ENCODE measurements around the gene ZNF467. TPM values are rescaled to one million over a fixed set of nuclear protein-coding genes. Genes with fewer than 3 reads are reported as not detected.

ZNF467 gene
- polyA plus RNA-seq, 2 donors = 2.6 to 2.9 TPM

- H3K4me3 ChIP-seq (ENCODE audit: low read depth in 1 of 2, low read length in 2 of 2) = no peak overlapping the region
- 58 to 68% methylated on average over 2 of the region's 2 CpGs for WGBS, 2 donors
These were observed 35.8 kb upstream of the ZNF467 start for GRCh38 chr7:149809215-149809614.

GRCh38 chr7:149808311-149808710 is 34.9 kb upstream of the ZNF467 start:
- Histone ChIP-seq H3K36me3 (ENCODE audit: control insufficient read depth in 2 of 2, insufficient read depth in 2 of 2, low read length in 1 of 2) (no peaks in the 10 kb centered on the region), H3K27me3 (ENCODE audit: control insufficient read depth in 1 of 2, insufficient read depth in 2 of 2, low read length in 2 of 2) (no peaks in the 10 kb centered on the region), H3K27ac (ENCODE audit: low read depth in 2 of 2, low read length in 1 of 2) (no peak overlapping the region), H3K9me3 (ENCODE audit: control insufficient read depth in 2 of 2, insufficient read depth in 1 of 2, low read depth in 1 of 2, low read length in 1 of 2) (no peaks in the 10 kb centered on the region), H3K4me3 (ENCODE audit: low read depth in 1 of 2, low read length in 2 of 2) (no peak overlapping the region), H3K4me1 (ENCODE audit: control insufficient read depth in 2 of 2, insufficient read depth in 2 of 2, low read length in 1 of 2) (no peaks in the 10 kb centered on the region)
- WGBS, 2 donors = 91 to 92% methylated on average over 7 to 10 of the region's 10 CpGs

More at GRCh38 chr7:149809215-149809614, 35.8 kb upstream of the ZNF467 start:
- Histone ChIP-seq H3K36me3 (ENCODE audit: control insufficient read depth in 2 of 2, insufficient read depth in 2 of 2, low read length in 1 of 2) (no peaks in the 10 kb centered on the region), H3K27ac (ENCODE audit: low read depth in 2 of 2, low read length in 1 of 2) (no peak overlapping the region), H3K27me3 (ENCODE audit: control insufficient read depth in 1 of 2, insufficient read depth in 2 of 2, low read length in 2 of 2) (no peaks in the 10 kb centered on the region), H3K4me1 (ENCODE audit: control insufficient read depth in 2 of 2, insufficient read depth in 2 of 2, low read length in 1 of 2) (no peaks in the 10 kb centered on the region), H3K9me3 (ENCODE audit: control insufficient read depth in 2 of 2, insufficient read depth in 1 of 2, low read depth in 1 of 2, low read length in 1 of 2) (no peaks in the 10 kb centered on the region)

- Histone ChIP-seq H3K27me3 (ENCODE audit: control insufficient read depth in 1 of 2, insufficient read depth in 2 of 2, low read length in 2 of 2) (no peaks in the 10 kb centered on the region), H3K4me3 (ENCODE audit: low read depth in 1 of 2, low read length in 2 of 2) (no peak overlapping the region), H3K4me1 (ENCODE audit: control insufficient read depth in 2 of 2, insufficient read depth in 2 of 2, low read length in 1 of 2) (no peaks in the 10 kb centered on the region), H3K27ac (ENCODE audit: low read depth in 2 of 2, low read length in 1 of 2) (no peak overlapping the region), H3K9me3 (ENCODE audit: control insufficient read depth in 2 of 2, insufficient read depth in 1 of 2, low read depth in 1 of 2, low read length in 1 of 2) (no peaks in the 10 kb centered on the region), H3K36me3 (ENCODE audit: control insufficient read depth in 2 of 2, insufficient read depth in 2 of 2, low read length in 1 of 2) (no peaks in the 10 kb centered on the region)
- 73 to 77% methylated on average over 16 of the region's 16 CpGs for WGBS, 2 donors
These were observed 33.3 kb upstream of the ZNF467 start for GRCh38 chr7:149806726-149807125.

- H3K4me1 ChIP-seq (ENCODE audit: control insufficient read depth in 2 of 2, insufficient read depth in 2 of 2, low read length in 1 of 2) = no peaks in the 10 kb centered on the region
- H3K4me3 ChIP-seq (ENCODE audit: low read depth in 1 of 2, low read length in 2 of 2) = no peak overlapping the region
- no peak overlapping the region for H3K27ac ChIP-seq (ENCODE audit: low read depth in 2 of 2, low read length in 1 of 2)
- H3K9me3 ChIP-seq (ENCODE audit: control insufficient read depth in 2 of 2, insufficient read depth in 1 of 2, low read depth in 1 of 2, low read length in 1 of 2) = no peaks in the 10 kb centered on the region
- no peaks in the 10 kb centered on the region for H3K27me3 ChIP-seq (ENCODE audit: control insufficient read depth in 1 of 2, insufficient read depth in 2 of 2, low read length in 2 of 2)
- 72 to 81% methylated on average over 8 to 9 of the region's 9 CpGs for WGBS, 2 donors
- no peaks in the 10 kb centered on the region for H3K36me3 ChIP-seq (ENCODE audit: control insufficient read depth in 2 of 2, insufficient read depth in 2 of 2, low read length in 1 of 2)
These were observed 30.7 kb upstream of the ZNF467 start for GRCh38 chr7:149804106-149804505.

- Histone ChIP-seq H3K4me3 (ENCODE audit: low read depth in 1 of 2, low read length in 2 of 2) (no peak overlapping the region), H3K9me3 (ENCODE audit: control insufficient read depth in 2 of 2, insufficient read depth in 1 of 2, low read depth in 1 of 2, low read length in 1 of 2) (no peaks in the 10 kb centered on the region), H3K4me1 (ENCODE audit: control insufficient read depth in 2 of 2, insufficient read depth in 2 of 2, low read length in 1 of 2) (no peaks in the 10 kb centered on the region), H3K36me3 (ENCODE audit: control insufficient read depth in 2 of 2, insufficient read depth in 2 of 2, low read length in 1 of 2) (no peaks in the 10 kb centered on the region), H3K27ac (ENCODE audit: low read depth in 2 of 2, low read length in 1 of 2) (no peak overlapping the region), H3K27me3 (ENCODE audit: control insufficient read depth in 1 of 2, insufficient read depth in 2 of 2, low read length in 2 of 2) (no peaks in the 10 kb centered on the region)
- 75 to 83% methylated on average over 15 to 17 of the region's 17 CpGs for WGBS, 2 donors
These were observed 30.2 kb upstream of the ZNF467 start for GRCh38 chr7:149803551-149804074.

GRCh38 chr7:149802966-149803365 is 29.6 kb upstream of the ZNF467 start:
- Histone ChIP-seq H3K9me3 (ENCODE audit: control insufficient read depth in 2 of 2, insufficient read depth in 1 of 2, low read depth in 1 of 2, low read length in 1 of 2) (no peaks in the 10 kb centered on the region), H3K27me3 (ENCODE audit: control insufficient read depth in 1 of 2, insufficient read depth in 2 of 2, low read length in 2 of 2) (no peaks in the 10 kb centered on the region), H3K4me1 (ENCODE audit: control insufficient read depth in 2 of 2, insufficient read depth in 2 of 2, low read length in 1 of 2) (no peaks in the 10 kb centered on the region), H3K4me3 (ENCODE audit: low read depth in 1 of 2, low read length in 2 of 2) (no peak overlapping the region), H3K27ac (ENCODE audit: low read depth in 2 of 2, low read length in 1 of 2) (no peak overlapping the region), H3K36me3 (ENCODE audit: control insufficient read depth in 2 of 2, insufficient read depth in 2 of 2, low read length in 1 of 2) (no peaks in the 10 kb centered on the region)
- WGBS, 2 donors = 89 to 93% methylated on average over 12 of the region's 12 CpGs

GRCh38 chr7:149801816-149802215 is 28.4 kb upstream of the ZNF467 start:
- no peak overlapping the region for H3K4me3 ChIP-seq (ENCODE audit: low read depth in 1 of 2, low read length in 2 of 2)
- no peaks in the 10 kb centered on the region for H3K36me3 ChIP-seq (ENCODE audit: control insufficient read depth in 2 of 2, insufficient read depth in 2 of 2, low read length in 1 of 2)
- WGBS, 2 donors = 79 to 96% methylated on average over 13 to 16 of the region's 16 CpGs
- no peaks in the 10 kb centered on the region for H3K9me3 ChIP-seq (ENCODE audit: control insufficient read depth in 2 of 2, insufficient read depth in 1 of 2, low read depth in 1 of 2, low read length in 1 of 2)
- H3K27ac ChIP-seq (ENCODE audit: low read depth in 2 of 2, low read length in 1 of 2) = no peak overlapping the region
- no peaks in the 10 kb centered on the region for H3K4me1 ChIP-seq (ENCODE audit: control insufficient read depth in 2 of 2, insufficient read depth in 2 of 2, low read length in 1 of 2)
- H3K27me3 ChIP-seq (ENCODE audit: control insufficient read depth in 1 of 2, insufficient read depth in 2 of 2, low read length in 2 of 2) = no peaks in the 10 kb centered on the region

GRCh38 chr7:149801002-149801566 is 27.7 kb upstream of the ZNF467 start:
- 95 to 98% methylated on average over 2 of the region's 2 CpGs for WGBS, 2 donors
- Histone ChIP-seq H3K36me3 (ENCODE audit: control insufficient read depth in 2 of 2, insufficient read depth in 2 of 2, low read length in 1 of 2) (no peaks in the 10 kb centered on the region), H3K9me3 (ENCODE audit: control insufficient read depth in 2 of 2, insufficient read depth in 1 of 2, low read depth in 1 of 2, low read length in 1 of 2) (no peaks in the 10 kb centered on the region), H3K27me3 (ENCODE audit: control insufficient read depth in 1 of 2, insufficient read depth in 2 of 2, low read length in 2 of 2) (no peaks in the 10 kb centered on the region), H3K4me3 (ENCODE audit: low read depth in 1 of 2, low read length in 2 of 2) (no peak overlapping the region), H3K4me1 (ENCODE audit: control insufficient read depth in 2 of 2, insufficient read depth in 2 of 2, low read length in 1 of 2) (no peaks in the 10 kb centered on the region), H3K27ac (ENCODE audit: low read depth in 2 of 2, low read length in 1 of 2) (no peak overlapping the region)

GRCh38 chr7:149800169-149800555 is 26.8 kb upstream of the ZNF467 start:
- Histone ChIP-seq H3K4me1 (ENCODE audit: control insufficient read depth in 2 of 2, insufficient read depth in 2 of 2, low read length in 1 of 2) (no peaks in the 10 kb centered on the region), H3K36me3 (ENCODE audit: control insufficient read depth in 2 of 2, insufficient read depth in 2 of 2, low read length in 1 of 2) (no peaks in the 10 kb centered on the region), H3K9me3 (ENCODE audit: control insufficient read depth in 2 of 2, insufficient read depth in 1 of 2, low read depth in 1 of 2, low read length in 1 of 2) (no peaks in the 10 kb centered on the region), H3K27me3 (ENCODE audit: control insufficient read depth in 1 of 2, insufficient read depth in 2 of 2, low read length in 2 of 2) (no peaks in the 10 kb centered on the region), H3K4me3 (ENCODE audit: low read depth in 1 of 2, low read length in 2 of 2) (no peak overlapping the region), H3K27ac (ENCODE audit: low read depth in 2 of 2, low read length in 1 of 2) (no peak overlapping the region)
- WGBS, 2 donors = 91 to 95% methylated on average over 13 of the region's 13 CpGs

GRCh38 chr7:149799397-149800168 is 26.2 kb upstream of the ZNF467 start:
- Histone ChIP-seq H3K4me3 (ENCODE audit: low read depth in 1 of 2, low read length in 2 of 2) (no peak overlapping the region), H3K27ac (ENCODE audit: low read depth in 2 of 2, low read length in 1 of 2) (no peak overlapping the region), H3K36me3 (ENCODE audit: control insufficient read depth in 2 of 2, insufficient read depth in 2 of 2, low read length in 1 of 2) (no peaks in the 10 kb centered on the region), H3K27me3 (ENCODE audit: control insufficient read depth in 1 of 2, insufficient read depth in 2 of 2, low read length in 2 of 2) (no peaks in the 10 kb centered on the region), H3K9me3 (ENCODE audit: control insufficient read depth in 2 of 2, insufficient read depth in 1 of 2, low read depth in 1 of 2, low read length in 1 of 2) (no peaks in the 10 kb centered on the region), H3K4me1 (ENCODE audit: control insufficient read depth in 2 of 2, insufficient read depth in 2 of 2, low read length in 1 of 2) (no peaks in the 10 kb centered on the region)
- 63 to 67% methylated on average over 8 of the region's 8 CpGs for WGBS, 2 donors

Measured in esophagus (tissue), 2 donors.